Fibroblast of skin of right biceps (primary cell): ENCODE data around the gene GAN.
"Not testable (repeated sequence)": the region's sequence is repeated elsewhere in the genome, so short reads cannot be mapped to it uniquely, and the experiment has no call there.

Experiments
- DNase-seq: peaks from one replicate; pipeline ENCODE4 v3.0.0-alpha.2; 2013

Gene GAN

DNA sequence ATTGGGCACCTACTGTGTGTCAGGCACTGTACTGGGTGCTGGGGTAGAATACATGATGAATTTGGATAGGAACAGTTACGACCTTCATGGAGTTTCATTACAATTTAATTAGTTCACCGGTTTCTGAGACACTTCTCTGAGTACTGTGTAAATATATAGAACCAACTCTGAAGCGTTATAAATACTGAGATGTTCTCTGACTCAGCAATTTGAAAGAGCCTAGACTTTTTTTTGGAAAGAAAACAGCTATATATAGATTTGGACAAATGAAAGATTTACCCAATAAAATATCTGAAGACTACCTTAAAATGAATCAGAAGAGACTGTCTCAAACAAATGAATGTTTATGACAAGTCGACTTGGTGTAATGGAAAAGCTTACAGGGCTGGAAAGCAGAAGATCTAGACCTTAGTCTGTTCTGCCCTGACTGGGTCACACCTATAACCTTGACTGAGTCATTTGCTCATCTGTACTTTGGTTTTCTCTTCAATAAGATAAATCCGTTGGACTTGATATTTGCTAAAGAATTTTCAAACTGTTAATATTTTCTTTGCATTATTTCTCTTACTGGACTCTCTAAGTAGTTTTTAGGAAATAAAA lies 4.6 kb upstream of the GAN start:
- DNase-seq = no peak

DNA sequence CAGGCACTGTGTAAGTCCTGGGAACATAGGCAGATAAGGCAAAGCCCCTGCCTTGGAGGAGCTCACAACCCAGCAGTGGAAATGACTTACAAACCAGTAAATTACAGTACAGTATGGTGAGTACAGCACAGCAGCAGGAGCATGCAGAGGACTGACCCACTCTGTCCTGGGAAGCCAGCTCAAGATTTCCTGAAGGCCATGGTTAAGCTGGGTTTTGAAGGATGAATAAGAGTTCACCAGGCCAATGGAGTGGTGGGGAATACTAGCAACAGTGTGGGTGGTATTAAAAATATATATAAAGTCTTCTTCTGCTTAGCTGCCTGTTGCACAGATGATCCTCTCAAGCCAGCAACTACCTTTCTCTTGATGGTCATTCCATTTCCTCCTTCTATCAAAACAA lies 3.0 kb upstream of the GAN start:
- DNase-seq = no peak

DNA sequence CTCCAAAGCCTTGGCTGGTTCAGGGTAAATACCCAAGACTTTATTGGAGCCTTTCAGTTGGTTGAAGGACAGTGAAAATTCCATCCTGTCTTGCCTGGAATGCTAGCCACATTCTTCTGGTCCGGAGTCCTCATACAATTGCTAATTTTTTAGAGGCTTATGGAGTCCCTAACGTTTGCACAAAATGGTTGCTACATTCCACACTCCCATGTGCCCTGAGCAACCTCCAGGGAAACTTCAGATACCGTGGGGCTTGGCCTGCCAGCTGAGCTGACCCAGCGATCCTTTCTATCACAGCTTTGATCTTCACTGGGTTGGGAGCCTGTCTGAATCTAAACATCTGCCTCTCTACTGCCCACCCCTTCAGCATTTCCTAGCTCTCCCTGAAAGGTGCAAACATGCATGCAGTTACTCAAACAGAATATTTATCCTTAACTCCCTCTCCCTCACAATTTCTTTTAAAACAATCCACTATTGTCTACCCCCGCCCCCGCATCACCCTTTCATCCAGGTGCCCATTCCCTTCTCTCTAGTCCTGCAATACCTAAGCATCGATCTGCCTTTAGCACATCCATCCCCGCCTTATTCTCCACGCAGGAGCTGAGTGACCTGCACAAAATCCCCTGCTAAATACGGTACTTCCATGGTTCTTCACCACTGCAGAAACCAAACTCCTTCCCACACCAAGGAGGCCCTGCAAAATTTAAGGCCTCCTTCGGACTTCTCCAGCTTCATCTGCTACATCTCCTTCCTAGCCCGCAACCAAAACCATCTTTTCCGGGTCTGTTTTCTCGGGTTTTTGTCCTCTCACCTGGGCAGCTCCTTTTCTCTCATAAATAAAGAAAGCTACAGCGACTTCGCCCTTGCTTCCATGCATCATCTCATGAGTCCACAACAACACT lies 810 bp upstream of the GAN start:
- DNase-seq = peak; percentile 25

DNA sequence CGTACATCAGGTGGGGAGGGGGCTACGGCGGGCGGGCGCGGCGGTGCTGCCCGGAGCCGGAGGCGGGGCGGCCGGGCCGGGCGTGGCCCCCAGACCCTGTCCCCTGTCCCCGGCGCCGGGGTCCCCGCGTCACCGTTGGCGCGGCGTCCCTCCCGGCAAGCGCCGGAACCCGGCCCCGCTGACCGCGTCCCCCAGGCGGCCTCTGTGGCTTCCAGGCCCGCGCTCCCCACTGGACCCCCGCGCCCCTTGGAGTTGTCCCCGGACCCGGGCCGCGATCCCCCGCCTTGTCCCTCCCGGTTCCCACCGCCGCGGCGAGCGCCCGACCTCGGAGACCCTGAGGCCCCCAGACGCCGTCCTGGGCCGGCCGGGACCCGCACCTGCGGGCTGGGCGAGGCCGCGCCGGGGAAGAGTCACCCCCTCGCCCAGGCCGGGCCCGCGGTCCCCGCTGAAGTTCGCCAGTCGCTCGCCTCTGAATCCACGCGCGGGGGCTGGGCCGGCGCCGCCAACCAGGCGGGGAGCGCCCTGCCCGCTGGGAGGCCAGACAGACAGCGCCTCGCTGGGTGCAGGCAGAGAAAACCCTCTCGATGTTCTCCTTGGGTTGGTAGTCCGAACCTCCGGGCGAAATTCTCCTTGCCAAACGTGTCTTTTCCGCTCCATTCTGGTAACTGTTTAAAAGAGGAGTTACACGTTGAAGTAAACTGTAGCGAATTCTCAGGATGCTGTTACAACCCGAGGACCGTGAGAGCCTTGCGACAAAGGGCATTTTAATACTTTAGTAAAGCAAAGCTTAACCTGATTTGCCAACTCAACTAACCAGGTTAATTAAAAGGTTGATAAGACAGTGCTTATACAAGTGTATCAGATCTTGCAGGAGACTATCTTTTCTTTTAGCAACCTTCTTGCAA lies 761 bp downstream of the GAN start:
- DNase-seq = peak; percentile 44

DNA sequence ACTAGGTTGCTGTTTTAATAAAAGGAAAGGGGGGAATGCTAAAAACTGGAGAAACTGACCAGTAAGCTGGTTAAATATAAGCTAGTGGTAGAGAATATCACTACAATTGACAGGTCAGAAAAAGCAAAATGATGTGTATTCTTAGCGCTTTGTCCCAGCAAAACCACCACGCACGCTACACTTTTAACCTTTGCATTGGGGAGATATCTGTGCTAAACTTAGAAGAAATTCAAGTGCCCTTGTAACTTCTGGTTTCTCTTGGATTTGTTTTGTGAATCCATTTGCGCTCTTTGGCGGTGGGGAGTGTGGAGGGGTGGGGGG lies 1.4 kb downstream of the GAN start:
- no peak for DNase-seq

DNA sequence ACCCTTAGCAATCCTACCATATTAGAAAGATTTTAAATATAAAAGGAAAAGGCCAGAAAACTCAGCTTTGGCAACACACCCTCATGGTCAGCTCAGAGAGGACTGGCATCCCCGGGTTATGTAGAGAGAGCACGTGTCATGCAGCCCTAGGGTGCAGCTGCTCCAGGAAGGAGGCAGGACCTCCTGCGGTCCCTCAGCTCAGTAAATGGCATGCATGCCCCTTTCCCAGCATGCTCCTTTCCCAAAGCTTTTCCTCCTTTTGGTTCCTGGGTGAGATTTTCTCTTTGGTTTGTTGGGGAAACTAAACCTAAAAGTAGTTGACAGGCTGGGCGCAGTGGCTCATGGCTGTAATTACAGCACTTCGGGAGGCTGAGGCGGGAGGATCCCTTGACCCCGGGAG lies 3.9 kb downstream of the GAN start:
- DNase-seq = no peak

DNA sequence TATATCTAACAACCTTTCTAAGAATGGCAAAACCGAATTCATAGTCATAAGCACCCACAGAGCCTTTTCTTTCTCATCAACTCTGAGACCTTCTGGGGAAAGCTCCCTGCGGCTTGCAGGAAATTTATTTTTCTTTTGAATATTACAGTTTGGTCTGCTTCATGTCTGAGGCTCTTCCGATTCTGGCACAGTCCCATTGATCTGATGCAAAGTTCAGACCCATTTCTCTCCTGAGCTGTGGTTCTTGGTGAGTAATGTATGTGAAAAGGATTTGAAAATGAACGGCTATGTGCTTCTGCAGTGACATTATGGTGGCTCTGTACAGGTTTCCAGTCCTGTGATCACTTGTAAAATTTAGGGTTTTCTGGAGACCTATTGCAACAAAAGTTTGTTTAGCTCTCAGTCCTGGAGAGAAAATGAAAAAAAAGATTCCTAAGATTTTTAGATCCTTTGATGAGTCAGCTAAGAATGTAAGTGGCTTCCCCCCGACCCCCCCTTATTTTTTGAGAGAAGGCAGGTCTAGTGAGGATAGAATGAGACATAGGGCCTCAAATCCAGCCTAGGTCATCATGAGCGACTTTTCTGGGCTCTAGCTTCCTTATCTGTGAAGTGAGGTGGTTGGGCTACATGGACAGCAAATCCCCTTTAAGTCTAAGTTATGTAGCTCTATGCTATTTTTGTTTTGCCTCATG lies 4.6 kb downstream of the GAN start:
- peak; percentile 87 for DNase-seq

DNA sequence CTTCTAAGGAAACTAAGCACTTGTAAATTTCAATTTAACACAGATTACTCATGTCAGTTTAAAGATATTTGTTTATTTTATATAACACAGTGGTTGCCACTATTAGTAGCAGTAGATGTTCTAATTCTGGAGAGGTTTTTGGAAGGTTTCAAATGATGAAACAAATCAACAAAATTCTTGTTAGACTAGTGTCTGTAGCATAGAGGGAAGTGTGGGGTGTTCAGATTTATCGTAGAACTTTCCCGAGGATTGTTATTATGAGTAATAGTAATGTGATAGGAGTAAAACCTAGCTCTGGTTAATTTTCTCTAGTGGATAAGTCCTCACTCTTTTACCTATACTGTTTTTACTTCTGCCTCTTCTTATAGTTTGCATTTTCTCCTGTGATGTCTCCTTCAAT lies 6.3 kb downstream of the GAN start:
- peak; percentile 21 for DNase-seq

DNA sequence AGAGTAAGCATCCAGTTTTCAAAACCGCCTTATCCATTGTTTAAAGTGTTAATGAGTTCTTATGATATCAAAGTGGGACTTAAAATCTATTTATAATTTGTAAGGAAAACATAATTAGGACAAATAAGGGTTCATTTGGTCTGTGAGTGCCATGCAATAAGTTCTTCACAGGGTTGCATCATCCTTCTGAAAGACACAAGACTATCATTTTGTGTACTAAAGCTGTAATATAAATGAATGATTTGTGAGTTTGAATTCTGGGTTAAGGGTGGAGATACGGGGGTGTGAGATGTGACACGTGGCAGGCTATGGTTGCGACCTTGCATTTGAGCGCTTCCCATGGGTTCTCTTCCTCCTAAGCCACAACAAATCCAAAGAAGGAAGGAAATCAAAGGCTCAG lies 6.8 kb downstream of the GAN start:
- no peak for DNase-seq

DNA sequence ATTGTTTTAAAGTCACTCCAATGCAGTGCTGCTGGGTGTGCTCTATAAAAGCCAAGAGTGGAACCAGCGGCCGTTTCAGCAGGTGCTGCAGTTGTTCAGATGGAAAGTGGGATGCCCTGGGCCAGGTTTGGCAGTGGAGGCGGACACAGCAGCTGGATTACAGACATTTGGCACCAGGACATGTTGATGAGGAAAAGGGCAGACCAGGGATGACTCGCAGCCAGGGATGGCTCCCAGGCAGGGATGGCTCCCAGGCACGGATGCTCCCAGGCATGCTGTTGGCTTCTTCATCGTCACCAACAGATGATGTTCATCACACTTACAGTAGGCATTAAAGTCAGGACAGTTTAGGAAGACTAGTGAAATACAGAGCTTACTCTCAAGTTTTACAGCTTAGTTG lies 10.0 kb downstream of the GAN start:
- no peak for DNase-seq

DNA sequence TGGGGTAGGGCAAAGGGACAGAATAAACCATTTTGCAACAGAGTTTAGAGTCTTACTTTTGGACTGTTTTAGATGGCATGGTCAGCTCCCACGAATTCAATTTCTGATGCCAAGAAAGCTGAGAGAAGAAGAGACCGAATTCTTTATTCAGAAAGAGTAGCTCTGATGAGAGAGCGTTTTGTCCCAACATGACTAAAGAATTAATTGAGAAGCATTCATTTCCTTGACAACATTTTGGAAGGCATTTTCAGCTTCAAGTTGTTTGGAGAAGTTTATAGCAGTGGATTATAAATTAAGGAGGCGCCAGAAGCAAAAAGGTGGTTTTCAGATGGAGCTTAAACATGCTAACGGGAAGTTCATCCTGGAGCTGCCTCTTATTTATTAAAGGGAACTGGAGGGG lies 12.2 kb downstream of the GAN start:
- no peak for DNase-seq

DNA sequence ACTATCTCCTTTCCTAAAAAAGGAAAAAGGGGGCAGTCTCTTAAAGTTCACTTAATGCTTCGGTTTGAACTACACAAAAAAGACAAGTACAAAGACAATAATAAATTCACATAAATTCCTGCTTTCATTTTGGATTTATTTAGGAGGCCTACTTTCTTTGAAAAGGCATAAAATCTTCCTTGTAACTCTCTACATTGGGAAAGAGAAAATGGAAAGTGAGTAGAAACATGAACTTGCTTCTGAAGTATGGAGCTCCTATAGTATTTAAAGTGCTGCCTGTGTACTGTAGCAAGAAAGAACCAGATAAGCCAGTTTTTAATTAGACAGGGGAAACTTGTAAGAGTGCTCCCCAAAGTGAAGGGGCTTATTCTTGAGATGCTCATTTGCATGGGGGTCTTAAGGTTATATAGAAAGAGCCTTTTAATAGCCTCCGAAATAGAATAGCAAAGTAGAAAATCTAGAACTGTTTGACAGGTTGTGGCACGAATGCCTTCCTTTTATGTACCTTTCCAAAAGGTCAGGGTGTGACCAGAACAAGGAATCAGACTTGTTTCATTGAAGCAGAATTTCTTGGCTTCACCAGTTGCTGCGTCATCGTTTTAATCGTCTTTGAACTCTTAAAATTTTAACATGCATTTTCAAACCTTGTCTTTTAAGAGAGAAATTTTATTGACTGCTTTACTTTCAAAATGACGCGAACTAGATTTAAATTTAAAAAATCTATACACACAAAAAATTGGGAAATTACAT lies 12.9 kb downstream of the GAN start:
- DNase-seq = no peak

DNA sequence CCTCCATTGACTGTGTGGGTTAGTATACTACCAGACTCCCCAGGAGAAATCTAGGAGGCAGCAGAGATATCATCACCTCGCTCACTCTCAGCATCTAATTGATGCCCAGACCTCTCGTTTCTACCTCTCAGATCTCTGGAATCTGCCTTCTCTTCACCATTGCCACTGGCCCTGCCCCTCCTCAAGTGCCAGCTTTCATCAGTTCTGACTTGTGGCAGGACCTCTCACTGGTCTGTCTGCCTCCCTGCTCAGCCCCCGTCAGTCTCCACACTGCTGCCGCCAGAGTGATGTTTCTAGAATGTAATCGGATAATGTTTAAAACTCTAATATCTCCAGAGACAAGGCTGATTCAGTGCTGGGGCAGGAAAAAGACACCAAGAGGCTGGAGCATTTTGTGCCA lies 15.2 kb downstream of the GAN start:
- no peak for DNase-seq

DNA sequence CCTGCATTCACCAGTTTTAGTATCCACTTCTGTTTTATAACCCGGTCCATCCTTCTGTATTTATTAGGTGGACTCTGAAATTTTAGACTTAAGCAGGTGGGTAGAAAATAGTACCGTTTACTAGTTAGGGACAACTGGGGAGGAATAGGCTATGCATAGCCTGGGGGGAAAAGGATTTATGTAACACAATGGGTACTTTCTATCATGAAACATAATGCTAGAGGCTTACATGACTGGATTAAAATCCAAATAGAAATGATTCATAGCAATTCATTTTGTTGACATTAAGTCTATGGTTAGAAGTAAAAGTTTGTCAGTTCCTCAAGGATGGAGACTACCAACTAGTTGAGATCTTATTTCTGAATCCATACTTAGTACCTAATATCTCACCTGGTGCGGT lies 18.6 kb downstream of the GAN start:
- DNase-seq = no peak

DNA sequence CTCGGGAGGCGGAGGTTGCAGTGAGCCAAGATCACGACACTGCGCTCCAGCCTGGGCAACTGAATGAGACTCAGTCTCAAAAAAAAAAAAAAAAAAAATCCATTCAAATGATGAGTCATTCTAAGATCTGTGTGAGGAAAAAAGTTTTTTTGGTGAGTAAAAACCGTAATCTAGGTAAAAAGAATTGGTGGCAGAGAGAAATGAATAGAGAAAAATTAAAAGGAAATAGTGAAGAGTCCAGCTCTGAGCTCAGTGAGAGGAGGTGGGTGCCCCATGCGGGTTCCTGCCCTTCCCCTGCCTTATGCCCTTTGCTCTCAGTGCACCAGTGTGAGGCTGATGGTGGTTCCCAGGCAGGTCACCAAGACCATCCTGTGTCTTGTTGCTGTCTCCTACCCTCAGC lies 20.9 kb downstream of the GAN start:
- DNase-seq = no peak

DNA sequence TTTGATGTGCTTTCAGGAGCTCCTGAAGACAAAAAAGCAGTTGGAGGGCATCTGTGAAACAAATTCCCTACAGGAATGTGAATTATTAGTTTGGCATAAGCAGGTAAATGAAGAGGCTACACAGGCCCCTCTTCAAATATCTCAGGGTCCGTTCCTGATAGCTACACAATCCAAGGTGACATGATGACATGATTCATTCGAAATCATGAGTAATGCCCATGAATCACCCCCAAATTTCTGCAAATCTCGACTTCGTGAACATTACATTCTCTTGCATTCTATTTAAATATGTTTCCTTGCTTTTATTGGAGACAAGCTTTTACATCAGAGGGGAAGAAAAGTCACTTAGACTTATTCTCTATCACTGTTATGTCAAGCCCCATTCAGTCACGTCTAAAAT lies 22.3 kb downstream of the GAN start:
- no peak for DNase-seq

DNA sequence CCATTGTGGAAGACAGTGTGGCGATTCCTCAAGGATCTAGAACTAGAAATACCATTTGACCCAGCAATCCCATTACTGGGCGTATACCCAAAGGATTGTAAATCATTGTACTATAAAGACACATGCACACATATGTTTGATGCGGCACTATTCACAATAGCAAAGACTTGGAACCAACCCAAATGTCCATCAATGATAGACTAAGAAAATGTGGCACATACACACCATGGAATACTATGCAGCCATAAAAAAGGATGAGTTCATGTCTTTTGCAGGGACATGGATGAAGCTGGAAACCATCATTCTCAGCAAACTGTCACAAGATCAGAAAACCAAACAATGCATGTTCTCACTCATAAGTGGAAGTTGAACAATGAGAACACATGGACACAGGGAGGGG lies 30.4 kb downstream of the GAN start:
- DNase-seq = not testable (repeated sequence)

DNA sequence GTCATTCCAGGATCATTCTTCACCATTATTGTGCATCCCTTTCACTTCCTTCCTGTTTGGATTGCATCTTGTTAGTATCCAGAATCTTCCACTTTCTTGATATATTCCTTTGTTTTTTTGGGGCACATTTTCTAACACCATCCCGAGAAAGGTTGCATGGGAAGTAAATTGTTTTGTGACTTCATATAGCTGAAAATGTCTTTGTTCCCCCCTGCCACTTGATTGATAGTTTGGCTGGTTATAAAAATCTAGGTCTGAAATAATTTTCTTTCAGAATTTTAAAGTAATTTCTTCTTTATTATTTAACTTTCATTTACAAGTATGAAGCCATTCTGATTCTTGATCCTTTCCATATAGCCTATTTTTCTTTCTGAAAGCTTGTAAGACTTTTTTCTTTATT lies 32.7 kb downstream of the GAN start:
- DNase-seq = no peak

DNA sequence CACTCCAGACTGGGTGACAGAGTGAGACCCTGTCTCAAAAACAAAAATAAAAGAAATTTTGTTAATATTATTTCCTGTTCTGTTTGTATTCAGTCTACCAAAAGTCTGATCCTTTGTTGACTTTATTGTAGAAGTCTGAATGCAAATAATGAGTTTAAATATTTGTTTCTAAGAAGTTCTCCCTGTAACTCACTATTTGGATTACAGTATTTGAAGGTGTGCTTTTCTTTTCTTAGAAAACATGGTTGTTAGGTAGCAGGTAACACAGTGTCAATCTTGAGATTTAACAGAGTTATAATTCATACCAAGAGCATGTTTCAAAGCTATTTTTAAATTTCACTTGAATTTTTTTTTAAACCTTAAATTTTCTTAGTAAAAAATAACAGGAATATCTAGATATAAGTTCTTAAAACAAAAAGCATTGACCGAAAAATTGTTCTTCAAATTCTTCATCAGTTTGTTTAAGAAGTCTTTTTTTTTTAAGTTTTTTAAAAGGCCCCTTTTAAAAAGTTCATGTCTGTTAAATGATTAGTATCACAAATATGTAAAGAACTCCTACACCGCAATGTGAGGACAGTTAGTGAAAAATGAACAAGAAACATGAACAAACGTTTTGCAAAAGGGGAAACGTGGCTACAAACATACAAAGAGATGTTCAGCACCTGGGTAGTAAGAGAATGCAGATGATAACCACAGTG lies 35.0 kb downstream of the GAN start:
- DNase-seq = peak; percentile 2

DNA sequence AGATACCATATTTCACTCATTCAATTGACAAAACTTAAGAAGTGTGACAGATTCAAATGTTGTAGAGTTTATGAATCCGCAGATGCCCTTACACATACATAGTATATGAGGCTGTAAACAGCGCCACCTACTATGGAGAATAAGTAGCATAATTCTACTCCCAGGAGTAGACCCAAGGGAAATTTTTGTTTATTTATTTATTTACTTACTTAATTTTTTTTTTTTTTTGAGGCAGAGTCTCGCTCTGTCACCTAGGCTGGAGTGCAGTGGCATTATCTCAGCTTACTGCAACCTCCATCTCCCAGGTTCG lies 35.5 kb downstream of the GAN start:
- DNase-seq = no peak

DNA sequence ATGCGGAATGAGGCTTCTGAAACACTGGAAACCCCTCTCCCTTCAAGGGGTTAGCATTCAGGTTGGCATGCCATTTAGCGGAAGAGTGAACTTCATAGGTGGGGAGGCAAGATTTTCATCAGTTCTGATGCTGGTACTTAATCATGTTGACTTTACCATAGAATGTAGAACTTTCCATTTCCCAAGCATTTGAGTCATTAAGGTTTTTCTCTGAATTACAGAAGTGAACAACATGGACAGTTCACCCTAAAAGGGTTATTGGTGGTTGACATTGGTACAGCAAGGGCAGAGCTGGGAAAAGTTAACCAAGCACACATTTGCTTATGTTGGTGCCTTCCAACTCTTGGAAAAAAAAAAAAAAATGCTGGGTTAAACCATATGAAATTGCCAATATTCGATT lies 39.1 kb downstream of the GAN start:
- no peak for DNase-seq

DNA sequence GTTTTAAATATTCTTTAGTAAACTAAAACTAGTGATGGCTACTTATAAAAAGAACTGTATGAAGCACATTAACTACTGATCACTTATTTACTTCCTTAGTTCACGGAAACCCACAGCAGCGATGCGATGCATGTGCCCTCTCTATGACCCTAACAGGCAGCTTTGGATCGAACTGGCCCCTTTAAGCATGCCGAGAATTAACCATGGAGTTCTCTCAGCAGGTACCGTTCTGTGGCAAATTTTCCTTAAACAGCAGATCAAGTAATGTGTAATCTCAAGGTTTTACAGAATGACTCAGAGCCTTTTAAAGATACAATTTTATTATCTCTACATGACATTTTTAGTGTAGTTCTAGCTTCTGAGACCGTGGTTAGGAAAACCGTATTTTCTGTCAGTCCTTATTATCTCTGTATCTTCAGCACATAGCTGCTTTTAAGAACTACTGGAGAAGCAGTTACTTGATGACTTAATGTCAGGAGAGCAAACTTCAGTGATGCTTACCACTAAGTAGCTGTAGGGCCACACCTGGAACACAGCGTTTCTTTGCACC lies 43.0 kb downstream of the GAN start:
- DNase-seq = no peak
